PC-3 (cell line): Measurements from ENCODE around the gene COX7B. TPM values are rescaled to one million over a fixed set of nuclear protein-coding genes. Genes with fewer than 3 reads are reported as not detected.

ENCODE experiments used
- ATAC-seq: fragments of 200-7000 bp; cut with Tn5 transposase; 2 replicates; pipeline ENCODE4 v1.9.1; 2020; ENCODE audit warnings: mild to moderate bottlenecking, moderate library complexity
- BruUV-seq: library from RNA; stranded (reverse); fragments of 400-500 nt; replicated peaks from 2 replicates; lab custom pipeline; 2021; lab: Mats Ljungman, UMichigan
- CTCF ChIA-PET: fragments of 300-600 bp; sonication (Branson Sonifier 250); formaldehyde crosslinking; loops from one replicate; lab custom pipeline; 2022; ENCODE audit warnings: antibody characterized with exemption; lab: Charles Lee
- POLR2A ChIA-PET: fragments of 300-600 bp; sonication (Branson Sonifier 250); formaldehyde crosslinking; loops from one replicate; lab custom pipeline; 2022; ENCODE audit warnings: antibody characterized with exemption; ENCODE audit not compliant: unreplicated experiment; lab: Charles Lee
- DNase-seq: peaks from one replicate; pipeline ENCODE4 v3.0.0-alpha.2; 2015
- H2AFZ ChIP-seq: fragments of 300-600 bp; sonication (generic); 2 replicates; pipeline ENCODE4 v1.6.0; 2016; ENCODE audit warnings: antibody characterized with exemption, low read length
- H3F3A ChIP-seq: fragments of 300-600 bp; sonication (generic); one replicate; pipeline ENCODE4 v1.6.0; 2017; ENCODE audit warnings: antibody characterized with exemption, low read length, control low read depth, mild to moderate bottlenecking; ENCODE audit not compliant: unreplicated experiment
- H3K27ac ChIP-seq: fragments of 300-600 bp; sonication (generic); 2 replicates; pipeline ENCODE4 v1.5.1; 2016; ENCODE audit warnings: mild to moderate bottlenecking, low read length
- H3K27me3 ChIP-seq: fragments of 300-600 bp; sonication (generic); 2 replicates; pipeline ENCODE4 v1.6.1; 2016; ENCODE audit warnings: low read length, mixed read lengths
- H3K36me3 ChIP-seq: fragments of 300-600 bp; sonication (generic); 2 replicates; pipeline ENCODE4 v1.6.1; 2016; ENCODE audit warnings: low read depth, mixed run types, low read length, mixed read lengths
- H3K4me1 ChIP-seq: fragments of 300-600 bp; sonication (generic); 2 replicates; pipeline ENCODE4 v1.5.1; 2016; ENCODE audit warnings: low read length; ENCODE audit not compliant: insufficient read depth
- H3K4me2 ChIP-seq: fragments of 300-600 bp; sonication (generic); 2 replicates; pipeline ENCODE4 v1.6.0; 2016; ENCODE audit warnings: low read length
- H3K4me3 ChIP-seq: fragments of 300-600 bp; sonication (generic); 2 replicates; pipeline ENCODE4 v1.5.1; 2016; ENCODE audit warnings: mild to moderate bottlenecking, low read length, mixed read lengths
- H3K79me2 ChIP-seq: fragments of 300-600 bp; sonication (generic); 2 replicates; pipeline ENCODE4 v1.6.1; 2017; ENCODE audit warnings: low read length, mixed read lengths
- H3K9ac ChIP-seq: fragments of 300-600 bp; sonication (generic); 2 replicates; pipeline ENCODE4 v1.6.0; 2016; ENCODE audit warnings: mild to moderate bottlenecking, low read length
- H3K9me2 ChIP-seq: fragments of 300-600 bp; sonication (generic); replicated peaks from 2 replicates; pipeline ENCODE4 v1.6.1; 2016; ENCODE audit warnings: mixed run types, low read length, mixed read lengths
- H3K9me3 ChIP-seq: fragments of 300-600 bp; sonication (generic); 2 replicates; pipeline ENCODE4 v1.6.1; 2016; ENCODE audit warnings: low read length, mixed read lengths
- H4K20me1 ChIP-seq: fragments of 300-600 bp; sonication (generic); 2 replicates; pipeline ENCODE4 v1.6.1; 2016; ENCODE audit warnings: low read length, mixed read lengths
- EZH2 ChIP-seq: fragments of 300-600 bp; sonication (generic); IDR thresholded peaks from one replicate; pipeline ENCODE4 v1.6.1; 2017; ENCODE audit warnings: antibody characterized with exemption, mild to moderate bottlenecking, low read length; ENCODE audit not compliant: unreplicated experiment
- EZH2phosphoT487 ChIP-seq: fragments of 300-600 bp; sonication (generic); IDR thresholded peaks from 2 replicates; pipeline ENCODE4 v1.6.1; 2018; ENCODE audit warnings: mild to moderate bottlenecking, antibody characterized with exemption, low read length, borderline replicate concordance
- intact Hi-C: fragments of 100-400 bp; cut with micrococcal nuclease; formaldehyde crosslinking; loops from 2 replicates; pipeline ENCODE4 v1.9.0; 2023
- total RNA-seq: library from RNA; depleted of rRNA; stranded (reverse); fragments of >200 nt; gene quantifications from 2 replicates; pipeline ENCODE4 v1.2.3, GENCODE V29; 2014
- TF ChIP-seq, protein P1 (sequence below): fragments of 300-600 bp; sonication (generic); conservative IDR thresholded peaks from 2 replicates; pipeline ENCODE4 v1.5.1; 2017; ENCODE audit warnings: antibody characterized with exemption, low read depth, mild to moderate bottlenecking, low read length

COX7B gene
- total RNA-seq, 1 experiment from 2014 or later, result 852 TPM

GRCh38 chrX:77892887-77893286, 6.4 kb upstream of the COX7B start:
- CTCF ChIA-PET, result no interaction called here
- no TSS peak for BruUV-seq
- Histone ChIP-seq H3K27ac (no peak overlapping the region), H4K20me1 (peaks cover 38% of the 10 kb centered on the region), H3K4me3 (peak overlapping the region; percentile 98), H3K4me2 (peak overlapping the region; percentile 97), H3K9ac (no peak overlapping the region), H3K9me2 (no peaks in the 10 kb centered on the region), H3K9me3 (no peaks in the 10 kb centered on the region), H3K4me1 (peaks cover 11% of the 10 kb centered on the region; the same call in 1 of the 2 replicates), H3K79me2 (peaks cover 66% of the 10 kb centered on the region), H3F3A (no peaks in the 10 kb centered on the region), H3K27me3 (no peaks in the 10 kb centered on the region), H2AFZ (no peak overlapping the region), H3K36me3 (no peaks in the 10 kb centered on the region)
- DNase-seq (no peak), ATAC-seq (no peak)
- intact Hi-C loops, result loop anchor here (10.0 kb wide), 1 partner anchor 238 kb away; no protein-coding TSS in a partner anchor
- POLR2A ChIA-PET, result no interaction called here
- TF ChIP-seq, protein P1, sequence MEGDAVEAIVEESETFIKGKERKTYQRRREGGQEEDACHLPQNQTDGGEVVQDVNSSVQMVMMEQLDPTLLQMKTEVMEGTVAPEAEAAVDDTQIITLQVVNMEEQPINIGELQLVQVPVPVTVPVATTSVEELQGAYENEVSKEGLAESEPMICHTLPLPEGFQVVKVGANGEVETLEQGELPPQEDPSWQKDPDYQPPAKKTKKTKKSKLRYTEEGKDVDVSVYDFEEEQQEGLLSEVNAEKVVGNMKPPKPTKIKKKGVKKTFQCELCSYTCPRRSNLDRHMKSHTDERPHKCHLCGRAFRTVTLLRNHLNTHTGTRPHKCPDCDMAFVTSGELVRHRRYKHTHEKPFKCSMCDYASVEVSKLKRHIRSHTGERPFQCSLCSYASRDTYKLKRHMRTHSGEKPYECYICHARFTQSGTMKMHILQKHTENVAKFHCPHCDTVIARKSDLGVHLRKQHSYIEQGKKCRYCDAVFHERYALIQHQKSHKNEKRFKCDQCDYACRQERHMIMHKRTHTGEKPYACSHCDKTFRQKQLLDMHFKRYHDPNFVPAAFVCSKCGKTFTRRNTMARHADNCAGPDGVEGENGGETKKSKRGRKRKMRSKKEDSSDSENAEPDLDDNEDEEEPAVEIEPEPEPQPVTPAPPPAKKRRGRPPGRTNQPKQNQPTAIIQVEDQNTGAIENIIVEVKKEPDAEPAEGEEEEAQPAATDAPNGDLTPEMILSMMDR, result no peak
- TF ChIP-seq EZH2phosphoT487 (no peak), EZH2 (no peak)

DNA sequence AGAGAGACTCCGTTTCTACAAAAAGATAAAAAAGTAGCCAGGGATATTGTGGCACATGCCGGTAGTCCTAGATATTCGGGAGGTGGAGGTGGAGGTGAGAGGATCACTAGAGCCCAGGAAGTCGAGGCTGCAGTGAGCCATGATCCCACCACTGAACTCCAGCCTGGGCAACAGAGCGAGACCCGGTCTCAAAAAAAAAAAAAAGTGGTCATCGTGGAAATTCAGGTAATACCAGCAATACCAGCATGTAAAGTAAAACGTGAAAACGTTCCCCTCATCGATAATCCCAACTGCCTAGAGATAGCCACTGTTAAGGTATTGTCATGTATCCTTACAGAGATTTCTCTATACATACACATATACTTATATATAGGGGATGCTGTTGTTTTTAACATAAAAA, 5.6 kb upstream of the COX7B start:
- Histone ChIP-seq H3K4me2 (peak overlapping the region; percentile 97), H3F3A (no peaks in the 10 kb centered on the region), H3K36me3 (no peaks in the 10 kb centered on the region), H3K9me3 (no peaks in the 10 kb centered on the region), H2AFZ (no peak overlapping the region), H3K27ac (no peak overlapping the region), H3K4me1 (peaks cover 11% of the 10 kb centered on the region; the same call in 1 of the 2 replicates), H3K9me2 (no peaks in the 10 kb centered on the region), H4K20me1 (peaks cover 33% of the 10 kb centered on the region), H3K27me3 (no peaks in the 10 kb centered on the region), H3K79me2 (peaks cover 57% of the 10 kb centered on the region), H3K9ac (peak overlapping the region; percentile 96; the same call in 1 of the 2 replicates), H3K4me3 (peak overlapping the region; percentile 98)
- intact Hi-C loops, result loop anchor here (10.0 kb wide), 1 partner anchor 239 kb away; no protein-coding TSS in a partner anchor
- DNase-seq, result no peak
- ChIA-PET CTCF (no interaction called here), POLR2A (interaction anchor here (0.7 kb wide), 1 partner anchor 231 kb away, joined by 4 read pairs; no protein-coding TSS in a partner anchor)
- BruUV-seq, result no TSS peak
- TF ChIP-seq EZH2phosphoT487 (no peak), EZH2 (no peak)
- TF ChIP-seq, protein P1, result no peak
- no peak for ATAC-seq
